ENCODE measurements around the gene SERTAD4.

GRCh38 chr1:210252621-210253051 lies 20.0 kb downstream of the SERTAD4 start:
- TF ChIP-seq CTCF (IDR thresholded peaks at IDR 0.05; ENCODE audit: insufficient read depth, low read length) (no peak), POLR2AphosphoS5 (IDR thresholded peaks at IDR 0.05; ENCODE audit: low read depth) (no peak), SPI1 (IDR thresholded peaks at IDR 0.05; ENCODE audit: borderline replicate concordance, low read depth) (no peak), GABPA (IDR thresholded peaks at IDR 0.05; ENCODE audit: low read depth) (no peak)
- TF ChIP-seq, protein P1, sequence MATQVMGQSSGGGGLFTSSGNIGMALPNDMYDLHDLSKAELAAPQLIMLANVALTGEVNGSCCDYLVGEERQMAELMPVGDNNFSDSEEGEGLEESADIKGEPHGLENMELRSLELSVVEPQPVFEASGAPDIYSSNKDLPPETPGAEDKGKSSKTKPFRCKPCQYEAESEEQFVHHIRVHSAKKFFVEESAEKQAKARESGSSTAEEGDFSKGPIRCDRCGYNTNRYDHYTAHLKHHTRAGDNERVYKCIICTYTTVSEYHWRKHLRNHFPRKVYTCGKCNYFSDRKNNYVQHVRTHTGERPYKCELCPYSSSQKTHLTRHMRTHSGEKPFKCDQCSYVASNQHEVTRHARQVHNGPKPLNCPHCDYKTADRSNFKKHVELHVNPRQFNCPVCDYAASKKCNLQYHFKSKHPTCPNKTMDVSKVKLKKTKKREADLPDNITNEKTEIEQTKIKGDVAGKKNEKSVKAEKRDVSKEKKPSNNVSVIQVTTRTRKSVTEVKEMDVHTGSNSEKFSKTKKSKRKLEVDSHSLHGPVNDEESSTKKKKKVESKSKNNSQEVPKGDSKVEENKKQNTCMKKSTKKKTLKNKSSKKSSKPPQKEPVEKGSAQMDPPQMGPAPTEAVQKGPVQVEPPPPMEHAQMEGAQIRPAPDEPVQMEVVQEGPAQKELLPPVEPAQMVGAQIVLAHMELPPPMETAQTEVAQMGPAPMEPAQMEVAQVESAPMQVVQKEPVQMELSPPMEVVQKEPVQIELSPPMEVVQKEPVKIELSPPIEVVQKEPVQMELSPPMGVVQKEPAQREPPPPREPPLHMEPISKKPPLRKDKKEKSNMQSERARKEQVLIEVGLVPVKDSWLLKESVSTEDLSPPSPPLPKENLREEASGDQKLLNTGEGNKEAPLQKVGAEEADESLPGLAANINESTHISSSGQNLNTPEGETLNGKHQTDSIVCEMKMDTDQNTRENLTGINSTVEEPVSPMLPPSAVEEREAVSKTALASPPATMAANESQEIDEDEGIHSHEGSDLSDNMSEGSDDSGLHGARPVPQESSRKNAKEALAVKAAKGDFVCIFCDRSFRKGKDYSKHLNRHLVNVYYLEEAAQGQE (IDR thresholded peaks at IDR 0.05; ENCODE audit: insufficient replicate concordance, low read depth): no peak
